A673 (cell line): Measurements from ENCODE around the gene CENPX. TPM values are rescaled to one million over a fixed set of nuclear protein-coding genes. Genes with fewer than 3 reads are reported as not detected.
A peak's percentile ranks its signal among the peaks of the same experiment; 100 is the strongest.

Experiments used
- BruUV-seq: library from RNA; stranded (reverse); fragments of 400-500 nt; replicated peaks from 2 replicates; lab custom pipeline; 2021; lab: Mats Ljungman, UMichigan
- CTCF ChIA-PET: fragments of 300-600 bp; sonication (Branson Sonifier 250); formaldehyde crosslinking; loops from one replicate; lab custom pipeline; 2022; ENCODE audit warnings: antibody characterized with exemption; lab: Charles Lee
- POLR2A ChIA-PET: fragments of 300-600 bp; sonication (Branson Sonifier 250); formaldehyde crosslinking; loops from one replicate; lab custom pipeline; 2022; ENCODE audit warnings: antibody characterized with exemption; ENCODE audit not compliant: low non-redundant PET; lab: Charles Lee
- DNase-seq: peaks from one replicate; pipeline ENCODE4 v3.0.0-alpha.2; 2015; ENCODE audit warnings: low spot score
- H3K27ac ChIP-seq: fragments of 200-600 bp; sonication (generic); 2 replicates; pipeline ENCODE4 v1.5.1; 2016; ENCODE audit warnings: mixed run types, low read depth, mild to moderate bottlenecking, mixed read lengths, antibody characterized with exemption, low read length; ENCODE audit not compliant: poor library complexity, severe bottlenecking
- H3K27me3 ChIP-seq: fragments of 200-600 bp; sonication (generic); replicated peaks from 2 replicates; pipeline ENCODE4 v1.6.1; 2017; ENCODE audit warnings: mixed run types, low read depth, mild to moderate bottlenecking, mixed read lengths, antibody characterized with exemption, low read length; ENCODE audit not compliant: insufficient read depth, poor library complexity
- H3K36me3 ChIP-seq: fragments of 200-600 bp; sonication (generic); 2 replicates; pipeline ENCODE4 v1.6.1; 2016; ENCODE audit warnings: mixed run types, mild to moderate bottlenecking, mixed read lengths, antibody characterized with exemption, low read length; ENCODE audit not compliant: insufficient read depth, poor library complexity, severe bottlenecking
- H3K4me1 ChIP-seq: fragments of 200-600 bp; sonication (generic); 2 replicates; pipeline ENCODE4 v1.6.1; 2017; ENCODE audit warnings: mixed run types, mild to moderate bottlenecking, mixed read lengths, antibody characterized with exemption, low read length; ENCODE audit not compliant: insufficient read depth, poor library complexity, severe bottlenecking
- H3K4me3 ChIP-seq: fragments of 200-600 bp; sonication (generic); 2 replicates; pipeline ENCODE4 v1.5.1; 2016; ENCODE audit warnings: low read depth, mixed run types, mild to moderate bottlenecking, mixed read lengths, low read length; ENCODE audit not compliant: poor library complexity, severe bottlenecking
- H3K9me3 ChIP-seq: fragments of 200-600 bp; sonication (generic); 2 replicates; pipeline ENCODE4 v1.6.1; 2016; ENCODE audit warnings: mixed run types, low read depth, mild to moderate bottlenecking, mixed read lengths, antibody characterized with exemption, low read length; ENCODE audit not compliant: poor library complexity, severe bottlenecking
- EZH2 ChIP-seq: fragments of 200-600 bp; sonication (generic); IDR thresholded peaks from 2 replicates; pipeline ENCODE4 v1.6.1; 2017; ENCODE audit warnings: borderline replicate concordance, low read depth, mild to moderate bottlenecking, mixed read lengths, antibody characterized with exemption, low read length; ENCODE audit not compliant: poor library complexity, severe bottlenecking
- intact Hi-C: fragments of 100-400 bp; cut with micrococcal nuclease; formaldehyde crosslinking; loops from one replicate; pipeline ENCODE4 v1.10.0; 2022; ENCODE audit not compliant: unreplicated experiment
- total RNA-seq: library from RNA; stranded (reverse); gene quantifications from 2 replicates; pipeline ENCODE4 v1.2.3, GENCODE V29; 2021
- TF ChIP-seq, protein P1 (sequence below): fragments of 300-800, 200-600 bp; sonication (generic); conservative IDR thresholded peaks from 2 replicates; pipeline ENCODE4 v1.5.1; 2017; ENCODE audit warnings: low read depth, mild to moderate bottlenecking, antibody characterized with exemption, low read length, moderate library complexity, mixed read lengths

Gene CENPX
- total RNA-seq, 1 experiment from 2014 or later: 165 TPM

GRCh38 chr17:82037889-82038195 is 15.2 kb upstream of the CENPX start:
- peak overlapping the region; percentile 95 for H3K4me3 ChIP-seq
- CTCF ChIA-PET: interaction anchor here (0.6 to 1.1 kb wide), 7 partner anchors 13 to 457 kb away, joined by 3 to 9 read pairs (median 5); partner anchors contain the start of genes CENPX, LRRC45 and PDE6G
- TF ChIP-seq EZH2: no peak
- no peaks in the 10 kb centered on the region for H3K36me3 ChIP-seq
- H3K9me3 ChIP-seq: no peaks in the 10 kb centered on the region
- no peak for DNase-seq
- POLR2A ChIA-PET: interaction anchor here (0.7 to 0.8 kb wide), 2 partner anchors 15 to 61 kb away, joined by 3 read pairs; partner anchors contain the start of genes CENPX and LRRC45
- no peaks in the 10 kb centered on the region for H3K27me3 ChIP-seq
- H3K27ac ChIP-seq: peak overlapping the region; percentile 92
- H3K4me1 ChIP-seq: peaks cover 11% of the 10 kb centered on the region
- intact Hi-C loops: loop anchor here (5.0 kb wide), 1 partner anchor 59 kb away; the partner anchor contains the start of gene FASN
- BruUV-seq: no TSS peak

- H3K36me3 ChIP-seq: no peaks in the 10 kb centered on the region
- H3K27me3 ChIP-seq: no peaks in the 10 kb centered on the region
- peak within 1 kb of the TSS; percentile 95 for H3K4me3 ChIP-seq
- intact Hi-C loops: loop anchor here (5.0 kb wide), 1 partner anchor 60 kb away; the partner anchor contains the start of gene FASN
- no TSS peak for BruUV-seq
- POLR2A ChIA-PET: interaction anchor here (0.7 to 0.8 kb wide), 2 partner anchors 14 to 61 kb away, joined by 3 read pairs; partner anchors contain the start of genes CENPX and LRRC45
- CTCF ChIA-PET: interaction anchor here (0.6 to 1.1 kb wide), 7 partner anchors 13 to 457 kb away, joined by 3 to 9 read pairs (median 5); partner anchors contain the start of genes CENPX, LRRC45 and PDE6G
- TF ChIP-seq EZH2: no peak
- TF ChIP-seq, protein P1, sequence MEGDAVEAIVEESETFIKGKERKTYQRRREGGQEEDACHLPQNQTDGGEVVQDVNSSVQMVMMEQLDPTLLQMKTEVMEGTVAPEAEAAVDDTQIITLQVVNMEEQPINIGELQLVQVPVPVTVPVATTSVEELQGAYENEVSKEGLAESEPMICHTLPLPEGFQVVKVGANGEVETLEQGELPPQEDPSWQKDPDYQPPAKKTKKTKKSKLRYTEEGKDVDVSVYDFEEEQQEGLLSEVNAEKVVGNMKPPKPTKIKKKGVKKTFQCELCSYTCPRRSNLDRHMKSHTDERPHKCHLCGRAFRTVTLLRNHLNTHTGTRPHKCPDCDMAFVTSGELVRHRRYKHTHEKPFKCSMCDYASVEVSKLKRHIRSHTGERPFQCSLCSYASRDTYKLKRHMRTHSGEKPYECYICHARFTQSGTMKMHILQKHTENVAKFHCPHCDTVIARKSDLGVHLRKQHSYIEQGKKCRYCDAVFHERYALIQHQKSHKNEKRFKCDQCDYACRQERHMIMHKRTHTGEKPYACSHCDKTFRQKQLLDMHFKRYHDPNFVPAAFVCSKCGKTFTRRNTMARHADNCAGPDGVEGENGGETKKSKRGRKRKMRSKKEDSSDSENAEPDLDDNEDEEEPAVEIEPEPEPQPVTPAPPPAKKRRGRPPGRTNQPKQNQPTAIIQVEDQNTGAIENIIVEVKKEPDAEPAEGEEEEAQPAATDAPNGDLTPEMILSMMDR: peak; percentile 72
- no peaks in the 10 kb centered on the region for H3K9me3 ChIP-seq
- peak; percentile 99 for DNase-seq
- peak within 1 kb of the TSS; percentile 92 for H3K27ac ChIP-seq
- H3K4me1 ChIP-seq: peaks cover 11% of the 10 kb centered on the region
Observed at GRCh38 chr17:82037092-82037888, 14.6 kb upstream of the CENPX start, which contains the start of gene DCXR. Gene DCXR (minus strand): TSS chr17:82037697. CDS start chr17:82037682, 15 bp downstream.

DNA sequence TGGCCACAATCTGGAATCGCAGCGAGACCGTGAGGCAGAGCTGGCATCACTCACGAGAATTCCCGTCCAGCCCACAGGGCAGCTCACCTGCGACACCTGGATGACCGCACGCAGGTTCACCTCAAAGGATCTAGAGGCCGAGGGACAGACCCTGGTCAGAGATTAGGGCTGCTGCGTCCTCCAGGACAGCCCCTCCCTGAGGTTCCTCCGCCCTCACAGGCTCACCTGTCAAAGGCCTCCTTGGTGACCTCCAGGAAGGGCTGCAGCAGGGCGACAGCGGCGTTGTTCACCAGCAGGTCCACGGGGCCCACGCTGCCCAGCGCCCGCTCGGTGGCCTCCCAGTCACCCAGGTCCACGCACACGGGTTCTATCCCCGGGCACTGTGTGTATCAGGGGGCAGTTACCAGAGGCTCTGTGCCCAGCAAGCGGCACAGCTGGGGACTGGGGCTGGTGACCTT is 14.0 kb upstream of the CENPX start:
- peak overlapping the region; percentile 95 for H3K4me3 ChIP-seq
- DNase-seq: no peak
- no peaks in the 10 kb centered on the region for H3K36me3 ChIP-seq
- no peaks in the 10 kb centered on the region for H3K9me3 ChIP-seq
- ChIA-PET CTCF (no interaction called here), POLR2A (no interaction called here)
- intact Hi-C loops: loop anchor here (5.0 kb wide), 1 partner anchor 61 kb away; the partner anchor contains the start of gene FASN
- no peaks in the 10 kb centered on the region for H3K27me3 ChIP-seq
- H3K27ac ChIP-seq: peak overlapping the region; percentile 92
- no TSS peak for BruUV-seq
- no peak for TF ChIP-seq EZH2
- TF ChIP-seq, protein P1: no peak
- peaks cover 11% of the 10 kb centered on the region for H3K4me1 ChIP-seq
